Measurements from ENCODE around the gene TRIM52. TPM values are rescaled to one million over a fixed set of nuclear protein-coding genes. Genes with fewer than 3 reads are reported as not detected.

TRIM52 gene
- total and polyA plus RNA-seq, 2 of the 13 experiments (the other 11 are each of a cell fraction or from before 2014, with no cell fraction given), result 7.2 to 11.6 TPM

DNA sequence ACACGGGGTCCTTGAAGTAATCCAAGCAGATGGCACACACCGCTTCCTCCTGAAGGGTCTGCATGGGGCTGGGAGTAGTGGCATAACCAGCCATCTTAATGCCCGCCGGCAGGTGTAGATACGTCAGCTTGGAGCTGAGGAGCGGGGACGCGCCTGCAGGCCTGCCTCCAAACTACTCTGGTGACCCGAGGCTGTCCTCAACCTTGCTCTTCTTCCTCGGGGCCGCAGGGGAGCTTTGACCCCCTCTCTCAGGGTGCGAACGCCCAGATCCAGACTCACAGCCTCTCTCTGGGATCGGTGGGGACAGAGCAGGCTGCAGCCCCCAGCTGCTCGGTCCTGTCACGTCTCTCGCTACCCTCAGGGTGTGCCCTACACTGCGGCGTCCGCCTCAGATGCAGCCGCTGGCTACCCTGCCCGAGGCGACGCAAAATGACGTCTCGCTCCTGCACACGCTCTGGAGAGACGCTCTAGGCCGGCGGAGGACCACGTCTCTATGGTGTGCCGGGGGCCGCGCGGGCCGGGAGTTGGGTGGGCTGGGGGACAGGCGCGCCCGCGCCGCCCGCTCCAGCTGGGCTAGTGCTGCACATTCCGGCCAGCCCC lies at the start of gene TRIM52 (continued):
- TF ChIP-seq CCDC6 (CRISPR knock-in tag; IDR thresholded peaks at IDR 0.05), result 0 out of 2 replicates have a peak, but pooled peaks have one; percentile 25
- TF ChIP-seq SOX5 (CRISPR knock-in tag; IDR thresholded peaks at IDR 0.05; ENCODE audit: borderline replicate concordance), result peak; percentile 57; the same call in 1 of the 2 replicates
- TF ChIP-seq ZNF883 (CRISPR knock-in tag; IDR thresholded peaks at IDR 0.05; ENCODE audit: not compliant biosample characterization), result no peak
- TF ChIP-seq FOXK1 (CRISPR knock-in tag; IDR thresholded peaks at IDR 0.05; ENCODE audit: borderline replicate concordance, low read depth), result peak; percentile 87; the same call in 1 of the 2 replicates
- no peak for TF ChIP-seq RORA (CRISPR knock-in tag; IDR thresholded peaks at IDR 0.05)
- peak; percentile 90; the same call in 1 of the 2 replicates for TF ChIP-seq ZNF616 (CRISPR knock-in tag; IDR thresholded peaks at IDR 0.05; ENCODE audit: low read depth)
- peak; percentile 64; the same call in 1 of the 2 replicates for TF ChIP-seq GATA4 (IDR thresholded peaks at IDR 0.05; ENCODE audit: borderline replicate concordance, low read depth)
- TF ChIP-seq FOXA3 (CRISPR knock-in tag; IDR thresholded peaks at IDR 0.05), result peak; percentile 75
- peak; percentile 87; the same call in 1 of the 2 replicates for TF ChIP-seq ZNF546 (CRISPR knock-in tag; conservative IDR thresholded peaks at IDR 0.05)
- TF ChIP-seq SKIL (CRISPR knock-in tag; IDR thresholded peaks at IDR 0.05; ENCODE audit: borderline replicate concordance), result no peak
- TF ChIP-seq, protein P1, sequence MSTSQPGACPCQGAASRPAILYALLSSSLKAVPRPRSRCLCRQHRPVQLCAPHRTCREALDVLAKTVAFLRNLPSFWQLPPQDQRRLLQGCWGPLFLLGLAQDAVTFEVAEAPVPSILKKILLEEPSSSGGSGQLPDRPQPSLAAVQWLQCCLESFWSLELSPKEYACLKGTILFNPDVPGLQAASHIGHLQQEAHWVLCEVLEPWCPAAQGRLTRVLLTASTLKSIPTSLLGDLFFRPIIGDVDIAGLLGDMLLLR (CRISPR knock-in tag; IDR thresholded peaks at IDR 0.05), result no peak
- TF ChIP-seq ELF1 (CRISPR knock-in tag; IDR thresholded peaks at IDR 0.05), result peak; percentile 72
- peak; percentile 70; the same call in 1 of the 2 replicates for TF ChIP-seq ZNF792 (CRISPR knock-in tag; IDR thresholded peaks at IDR 0.05)
- peak; percentile 79; the same call in 1 of the 2 replicates for TF ChIP-seq ZNF335 (CRISPR knock-in tag; IDR thresholded peaks at IDR 0.05)
- no peak for TF ChIP-seq ATM (IDR thresholded peaks at IDR 0.05; ENCODE audit: borderline replicate concordance)
- peak; percentile 90; the same call in 1 of the 2 replicates for TF ChIP-seq ZNF598 (CRISPR knock-in tag; IDR thresholded peaks at IDR 0.05; ENCODE audit: borderline replicate concordance)
- TF ChIP-seq, protein P2, sequence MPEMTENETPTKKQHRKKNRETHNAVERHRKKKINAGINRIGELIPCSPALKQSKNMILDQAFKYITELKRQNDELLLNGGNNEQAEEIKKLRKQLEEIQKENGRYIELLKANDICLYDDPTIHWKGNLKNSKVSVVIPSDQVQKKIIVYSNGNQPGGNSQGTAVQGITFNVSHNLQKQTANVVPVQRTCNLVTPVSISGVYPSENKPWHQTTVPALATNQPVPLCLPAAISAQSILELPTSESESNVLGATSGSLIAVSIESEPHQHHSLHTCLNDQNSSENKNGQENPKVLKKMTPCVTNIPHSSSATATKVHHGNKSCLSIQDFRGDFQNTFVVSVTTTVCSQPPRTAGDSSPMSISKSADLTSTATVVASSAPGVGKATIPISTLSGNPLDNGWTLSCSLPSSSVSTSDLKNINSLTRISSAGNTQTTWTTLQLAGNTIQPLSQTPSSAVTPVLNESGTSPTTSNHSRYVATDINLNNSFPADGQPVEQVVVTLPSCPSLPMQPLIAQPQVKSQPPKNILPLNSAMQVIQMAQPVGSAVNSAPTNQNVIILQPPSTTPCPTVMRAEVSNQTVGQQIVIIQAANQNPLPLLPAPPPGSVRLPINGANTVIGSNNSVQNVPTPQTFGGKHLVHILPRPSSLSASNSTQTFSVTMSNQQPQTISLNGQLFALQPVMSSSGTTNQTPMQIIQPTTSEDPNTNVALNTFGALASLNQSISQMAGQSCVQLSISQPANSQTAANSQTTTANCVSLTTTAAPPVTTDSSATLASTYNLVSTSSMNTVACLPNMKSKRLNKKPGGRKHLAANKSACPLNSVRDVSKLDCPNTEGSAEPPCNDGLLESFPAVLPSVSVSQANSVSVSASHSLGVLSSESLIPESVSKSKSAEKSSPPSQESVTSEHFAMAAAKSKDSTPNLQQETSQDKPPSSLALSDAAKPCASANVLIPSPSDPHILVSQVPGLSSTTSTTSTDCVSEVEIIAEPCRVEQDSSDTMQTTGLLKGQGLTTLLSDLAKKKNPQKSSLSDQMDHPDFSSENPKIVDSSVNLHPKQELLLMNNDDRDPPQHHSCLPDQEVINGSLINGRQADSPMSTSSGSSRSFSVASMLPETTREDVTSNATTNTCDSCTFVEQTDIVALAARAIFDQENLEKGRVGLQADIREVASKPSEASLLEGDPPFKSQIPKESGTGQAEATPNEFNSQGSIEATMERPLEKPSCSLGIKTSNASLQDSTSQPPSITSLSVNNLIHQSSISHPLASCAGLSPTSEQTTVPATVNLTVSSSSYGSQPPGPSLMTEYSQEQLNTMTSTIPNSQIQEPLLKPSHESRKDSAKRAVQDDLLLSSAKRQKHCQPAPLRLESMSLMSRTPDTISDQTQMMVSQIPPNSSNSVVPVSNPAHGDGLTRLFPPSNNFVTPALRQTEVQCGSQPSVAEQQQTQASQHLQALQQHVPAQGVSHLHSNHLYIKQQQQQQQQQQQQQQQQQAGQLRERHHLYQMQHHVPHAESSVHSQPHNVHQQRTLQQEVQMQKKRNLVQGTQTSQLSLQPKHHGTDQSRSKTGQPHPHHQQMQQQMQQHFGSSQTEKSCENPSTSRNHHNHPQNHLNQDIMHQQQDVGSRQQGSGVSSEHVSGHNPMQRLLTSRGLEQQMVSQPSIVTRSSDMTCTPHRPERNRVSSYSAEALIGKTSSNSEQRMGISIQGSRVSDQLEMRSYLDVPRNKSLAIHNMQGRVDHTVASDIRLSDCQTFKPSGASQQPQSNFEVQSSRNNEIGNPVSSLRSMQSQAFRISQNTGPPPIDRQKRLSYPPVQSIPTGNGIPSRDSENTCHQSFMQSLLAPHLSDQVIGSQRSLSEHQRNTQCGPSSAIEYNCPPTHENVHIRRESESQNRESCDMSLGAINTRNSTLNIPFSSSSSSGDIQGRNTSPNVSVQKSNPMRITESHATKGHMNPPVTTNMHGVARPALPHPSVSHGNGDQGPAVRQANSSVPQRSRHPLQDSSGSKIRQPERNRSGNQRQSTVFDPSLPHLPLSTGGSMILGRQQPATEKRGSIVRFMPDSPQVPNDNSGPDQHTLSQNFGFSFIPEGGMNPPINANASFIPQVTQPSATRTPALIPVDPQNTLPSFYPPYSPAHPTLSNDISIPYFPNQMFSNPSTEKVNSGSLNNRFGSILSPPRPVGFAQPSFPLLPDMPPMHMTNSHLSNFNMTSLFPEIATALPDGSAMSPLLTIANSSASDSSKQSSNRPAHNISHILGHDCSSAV (CRISPR knock-in tag; IDR thresholded peaks at IDR 0.05; ENCODE audit: borderline replicate concordance), result no peak
- TF ChIP-seq ZNF224 (CRISPR knock-in tag; IDR thresholded peaks at IDR 0.05), result peak; percentile 59; the same call in 1 of the 2 replicates

Data from HepG2 (cell line).